Ishikawa (cell line): ENCODE results near the gene MYL12A.

Experiments
- EGR1 ChIP-seq: IDR thresholded peaks from 2 replicates; pipeline ENCODE4 v1.6.1; 2012
- EP300 ChIP-seq: IDR thresholded peaks from 2 replicates; pipeline ENCODE4 v1.6.1; 2012; ENCODE audit warnings: borderline replicate concordance
- FOXM1 ChIP-seq: IDR thresholded peaks from 2 replicates; pipeline ENCODE4 v1.6.1; 2012; ENCODE audit warnings: low read depth, borderline replicate concordance
- RAD21 ChIP-seq: IDR thresholded peaks from 2 replicates; pipeline ENCODE4 v1.6.1; 2012; ENCODE audit warnings: low read depth
- TAF1 ChIP-seq: IDR thresholded peaks from 2 replicates; pipeline ENCODE4 v1.6.1; 2012; ENCODE audit warnings: low read depth, mild to moderate bottlenecking
- ZBTB7A ChIP-seq: IDR thresholded peaks from 2 replicates; pipeline ENCODE4 v1.6.1; 2012; ENCODE audit warnings: low read depth
- TF ChIP-seq, protein P1 (sequence below): IDR thresholded peaks from 2 replicates; pipeline ENCODE4 v1.6.1; 2012
- TF ChIP-seq, protein P2 (sequence below): IDR thresholded peaks from 2 replicates; pipeline ENCODE4 v1.6.1; 2012; ENCODE audit warnings: low read depth, mild to moderate bottlenecking
- TF ChIP-seq, protein P3 (sequence below): IDR thresholded peaks from 2 replicates; pipeline ENCODE4 v1.6.1; 2012

DNA sequence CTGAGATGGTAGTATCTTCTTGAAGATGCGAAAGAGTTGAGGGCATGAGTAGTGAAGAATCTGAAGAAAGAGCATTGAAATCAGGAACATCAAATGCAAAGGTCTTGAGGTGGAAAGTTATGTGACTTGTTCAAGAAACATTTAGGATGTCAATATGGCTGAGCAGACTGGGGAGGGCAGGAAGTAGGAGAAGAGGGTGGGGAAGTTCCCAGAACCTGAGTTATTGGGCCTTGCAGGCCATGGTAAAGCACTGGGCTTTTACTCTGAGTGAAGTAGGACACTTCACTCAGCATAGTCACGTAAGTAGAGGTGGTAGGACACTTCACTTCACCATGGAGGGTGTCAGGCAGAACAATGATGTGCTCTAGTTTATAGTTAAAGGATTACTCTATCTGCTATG is 11.8 kb upstream of the MYL12A start:
- TF ChIP-seq, protein P1, sequence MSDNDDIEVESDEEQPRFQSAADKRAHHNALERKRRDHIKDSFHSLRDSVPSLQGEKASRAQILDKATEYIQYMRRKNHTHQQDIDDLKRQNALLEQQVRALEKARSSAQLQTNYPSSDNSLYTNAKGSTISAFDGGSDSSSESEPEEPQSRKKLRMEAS, result no peak
- TF ChIP-seq RAD21 (no peak), EP300 (no peak), FOXM1 (no peak), TAF1 (no peak), EGR1 (no peak), ZBTB7A (no peak)
- TF ChIP-seq, protein P2, sequence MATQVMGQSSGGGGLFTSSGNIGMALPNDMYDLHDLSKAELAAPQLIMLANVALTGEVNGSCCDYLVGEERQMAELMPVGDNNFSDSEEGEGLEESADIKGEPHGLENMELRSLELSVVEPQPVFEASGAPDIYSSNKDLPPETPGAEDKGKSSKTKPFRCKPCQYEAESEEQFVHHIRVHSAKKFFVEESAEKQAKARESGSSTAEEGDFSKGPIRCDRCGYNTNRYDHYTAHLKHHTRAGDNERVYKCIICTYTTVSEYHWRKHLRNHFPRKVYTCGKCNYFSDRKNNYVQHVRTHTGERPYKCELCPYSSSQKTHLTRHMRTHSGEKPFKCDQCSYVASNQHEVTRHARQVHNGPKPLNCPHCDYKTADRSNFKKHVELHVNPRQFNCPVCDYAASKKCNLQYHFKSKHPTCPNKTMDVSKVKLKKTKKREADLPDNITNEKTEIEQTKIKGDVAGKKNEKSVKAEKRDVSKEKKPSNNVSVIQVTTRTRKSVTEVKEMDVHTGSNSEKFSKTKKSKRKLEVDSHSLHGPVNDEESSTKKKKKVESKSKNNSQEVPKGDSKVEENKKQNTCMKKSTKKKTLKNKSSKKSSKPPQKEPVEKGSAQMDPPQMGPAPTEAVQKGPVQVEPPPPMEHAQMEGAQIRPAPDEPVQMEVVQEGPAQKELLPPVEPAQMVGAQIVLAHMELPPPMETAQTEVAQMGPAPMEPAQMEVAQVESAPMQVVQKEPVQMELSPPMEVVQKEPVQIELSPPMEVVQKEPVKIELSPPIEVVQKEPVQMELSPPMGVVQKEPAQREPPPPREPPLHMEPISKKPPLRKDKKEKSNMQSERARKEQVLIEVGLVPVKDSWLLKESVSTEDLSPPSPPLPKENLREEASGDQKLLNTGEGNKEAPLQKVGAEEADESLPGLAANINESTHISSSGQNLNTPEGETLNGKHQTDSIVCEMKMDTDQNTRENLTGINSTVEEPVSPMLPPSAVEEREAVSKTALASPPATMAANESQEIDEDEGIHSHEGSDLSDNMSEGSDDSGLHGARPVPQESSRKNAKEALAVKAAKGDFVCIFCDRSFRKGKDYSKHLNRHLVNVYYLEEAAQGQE, result no peak
- TF ChIP-seq, protein P3, sequence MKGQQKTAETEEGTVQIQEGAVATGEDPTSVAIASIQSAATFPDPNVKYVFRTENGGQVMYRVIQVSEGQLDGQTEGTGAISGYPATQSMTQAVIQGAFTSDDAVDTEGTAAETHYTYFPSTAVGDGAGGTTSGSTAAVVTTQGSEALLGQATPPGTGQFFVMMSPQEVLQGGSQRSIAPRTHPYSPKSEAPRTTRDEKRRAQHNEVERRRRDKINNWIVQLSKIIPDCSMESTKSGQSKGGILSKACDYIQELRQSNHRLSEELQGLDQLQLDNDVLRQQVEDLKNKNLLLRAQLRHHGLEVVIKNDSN, result no peak
